Neutrophil (primary cell): Measurements from ENCODE around the gene ERBB2.

ENCODE experiments used
- H3K27ac ChIP-seq: fragments of 200-600 bp; sonication (generic); 2 replicates; pipeline ENCODE4 v1.5.1; 2016; ENCODE audit warnings: mild to moderate bottlenecking, moderate library complexity
- H3K27me3 ChIP-seq: fragments of 200-600 bp; sonication (generic); 2 replicates; pipeline ENCODE4 v1.6.0; 2016; ENCODE audit warnings: mild to moderate bottlenecking
- H3K36me3 ChIP-seq: fragments of 200-600 bp; sonication (generic); 2 replicates; pipeline ENCODE4 v1.5.1; 2017
- H3K4me1 ChIP-seq, 2 experiments: fragments of 200-600 bp in 1 of 2; sonication (generic) in 1 of 2; 1 replicate in 1 of 2; 2 replicates in 1 of 2; pipeline versions ENCODE4 v1.5.1 to v1.6.1; 2013 to 2016; ENCODE audit warnings: low read depth in 1 of 2, low read length in 1 of 2, mild to moderate bottlenecking in 1 of 2, moderate library complexity in 1 of 2; ENCODE audit not compliant: control insufficient read depth in 1 of 2, insufficient read depth in 1 of 2
- H3K4me3 ChIP-seq, 2 experiments: fragments of 200-600 bp in 1 of 2; sonication (generic) in 1 of 2; 1 replicate in 1 of 2; 2 replicates in 1 of 2; pipeline ENCODE4 v1.5.1; 2013 to 2016; ENCODE audit warnings: low read depth in 1 of 2, low read length in 1 of 2, mild to moderate bottlenecking in 1 of 2, moderate library complexity in 1 of 2
- H3K9me3 ChIP-seq: fragments of 200-600 bp; sonication (generic); 2 replicates; pipeline ENCODE4 v1.5.1; 2016
- TF ChIP-seq, protein P1 (sequence below): fragments of 200-600 bp; sonication (generic); IDR thresholded peaks from 2 replicates; pipeline ENCODE4 v1.5.1; 2016; ENCODE audit warnings: antibody characterized with exemption

ERBB2 gene

DNA sequence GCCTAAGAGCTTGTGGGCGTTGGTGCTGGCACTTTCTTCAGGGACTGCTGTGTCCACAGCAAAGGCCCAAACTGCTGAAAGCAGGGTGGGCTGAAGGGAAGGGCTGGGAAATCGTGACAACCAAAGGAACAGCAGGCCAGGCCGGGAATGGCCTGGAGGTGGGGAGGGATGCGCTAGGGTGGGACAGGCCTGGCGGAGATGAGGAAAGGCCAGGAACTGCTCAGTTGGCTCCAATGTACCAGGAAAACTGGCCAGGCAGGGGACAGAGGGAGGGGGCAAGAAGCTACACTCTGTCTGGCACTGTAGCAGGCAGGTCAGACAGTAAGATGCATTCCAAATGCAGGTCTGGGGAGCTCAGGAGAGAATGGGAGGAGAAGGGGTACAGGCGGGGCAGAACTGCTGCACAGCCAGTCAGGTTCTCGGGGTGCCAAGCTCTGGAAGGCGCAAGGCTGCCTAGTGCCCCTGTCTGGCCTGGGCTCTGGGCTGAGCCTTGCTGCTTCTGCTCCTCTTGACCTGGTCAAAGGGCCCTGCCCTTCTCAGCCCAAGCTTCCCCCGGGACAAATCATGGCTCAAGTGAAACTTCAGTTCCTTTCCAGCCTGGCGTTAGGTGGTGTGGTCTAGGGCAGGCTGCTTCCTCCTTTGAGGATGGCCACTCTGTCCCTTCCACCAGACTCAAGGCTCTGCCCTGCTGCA lies 24.3 kb upstream of the ERBB2 start:
- H3K27ac ChIP-seq, result no peak overlapping the region
- no peaks in the 10 kb centered on the region for H3K36me3 ChIP-seq
- H3K4me3 ChIP-seq, result no peak overlapping the region
- TF ChIP-seq, protein P1, sequence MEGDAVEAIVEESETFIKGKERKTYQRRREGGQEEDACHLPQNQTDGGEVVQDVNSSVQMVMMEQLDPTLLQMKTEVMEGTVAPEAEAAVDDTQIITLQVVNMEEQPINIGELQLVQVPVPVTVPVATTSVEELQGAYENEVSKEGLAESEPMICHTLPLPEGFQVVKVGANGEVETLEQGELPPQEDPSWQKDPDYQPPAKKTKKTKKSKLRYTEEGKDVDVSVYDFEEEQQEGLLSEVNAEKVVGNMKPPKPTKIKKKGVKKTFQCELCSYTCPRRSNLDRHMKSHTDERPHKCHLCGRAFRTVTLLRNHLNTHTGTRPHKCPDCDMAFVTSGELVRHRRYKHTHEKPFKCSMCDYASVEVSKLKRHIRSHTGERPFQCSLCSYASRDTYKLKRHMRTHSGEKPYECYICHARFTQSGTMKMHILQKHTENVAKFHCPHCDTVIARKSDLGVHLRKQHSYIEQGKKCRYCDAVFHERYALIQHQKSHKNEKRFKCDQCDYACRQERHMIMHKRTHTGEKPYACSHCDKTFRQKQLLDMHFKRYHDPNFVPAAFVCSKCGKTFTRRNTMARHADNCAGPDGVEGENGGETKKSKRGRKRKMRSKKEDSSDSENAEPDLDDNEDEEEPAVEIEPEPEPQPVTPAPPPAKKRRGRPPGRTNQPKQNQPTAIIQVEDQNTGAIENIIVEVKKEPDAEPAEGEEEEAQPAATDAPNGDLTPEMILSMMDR, result no peak
- peaks cover 28% of the 10 kb centered on the region for H3K27me3 ChIP-seq
- H3K9me3 ChIP-seq, result no peaks in the 10 kb centered on the region
- H3K4me1 ChIP-seq, result no peaks in the 10 kb centered on the region

DNA sequence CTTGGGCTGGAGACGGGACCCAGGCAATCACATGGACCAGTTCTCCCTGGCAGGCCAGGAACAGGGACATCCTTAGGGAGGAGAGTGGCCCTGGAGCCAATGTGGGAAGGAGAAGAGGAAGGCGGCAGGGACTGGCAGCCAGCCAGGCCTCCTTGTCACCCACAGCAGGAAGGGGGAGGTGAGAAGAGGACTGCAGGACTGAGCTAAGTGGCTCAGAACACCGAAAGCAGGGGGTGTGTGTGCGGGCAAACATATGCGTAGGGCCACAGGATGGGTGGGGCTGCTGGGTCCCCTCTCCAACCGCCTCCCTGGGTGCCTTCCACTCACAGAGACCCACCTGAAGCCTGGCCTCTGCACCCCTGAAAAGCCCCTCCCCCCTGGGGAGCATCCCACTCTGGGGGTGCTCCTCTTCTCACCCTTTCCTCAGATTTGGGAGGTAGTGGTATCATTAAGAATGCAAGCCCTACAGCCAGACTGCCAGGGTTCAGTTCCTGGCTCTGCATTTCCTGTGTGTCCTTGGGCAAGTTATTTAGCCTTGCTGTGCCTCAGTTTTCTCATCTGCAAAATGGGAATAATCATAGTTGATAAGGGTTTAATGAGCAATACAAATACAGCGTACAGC lies 23.6 kb upstream of the ERBB2 start:
- H3K4me3 ChIP-seq, result no peak overlapping the region
- peaks cover 20% of the 10 kb centered on the region for H3K27me3 ChIP-seq
- no peaks in the 10 kb centered on the region for H3K36me3 ChIP-seq
- TF ChIP-seq, protein P1, result no peak
- H3K9me3 ChIP-seq, result no peaks in the 10 kb centered on the region
- no peaks in the 10 kb centered on the region for H3K4me1 ChIP-seq
- no peak overlapping the region for H3K27ac ChIP-seq

DNA sequence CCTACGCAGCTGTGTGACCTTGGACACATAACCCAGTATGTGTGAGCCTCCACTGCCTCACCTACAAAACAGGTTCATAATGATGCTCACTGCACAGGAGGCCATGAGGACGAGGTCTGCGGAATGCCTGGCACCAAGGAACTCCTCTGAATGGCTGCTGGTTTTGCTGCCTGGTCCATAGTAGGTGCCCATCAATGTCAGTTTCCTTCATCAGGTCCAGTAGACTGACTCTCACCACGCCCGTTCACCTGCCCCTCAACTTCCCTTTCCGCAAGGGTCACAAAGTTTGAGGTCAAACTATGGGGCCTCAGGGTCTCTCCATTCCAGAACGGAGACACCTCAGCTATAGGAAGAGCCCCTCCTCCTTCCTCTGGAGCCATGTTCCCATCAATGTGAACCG lies 22.8 kb upstream of the ERBB2 start:
- Histone ChIP-seq H3K9me3 (no peaks in the 10 kb centered on the region), H3K27me3 (peaks cover 12% of the 10 kb centered on the region), H3K4me3 (no peak overlapping the region), H3K36me3 (no peaks in the 10 kb centered on the region), H3K27ac (no peak overlapping the region), H3K4me1 (no peaks in the 10 kb centered on the region)
- TF ChIP-seq, protein P1, result no peak

DNA sequence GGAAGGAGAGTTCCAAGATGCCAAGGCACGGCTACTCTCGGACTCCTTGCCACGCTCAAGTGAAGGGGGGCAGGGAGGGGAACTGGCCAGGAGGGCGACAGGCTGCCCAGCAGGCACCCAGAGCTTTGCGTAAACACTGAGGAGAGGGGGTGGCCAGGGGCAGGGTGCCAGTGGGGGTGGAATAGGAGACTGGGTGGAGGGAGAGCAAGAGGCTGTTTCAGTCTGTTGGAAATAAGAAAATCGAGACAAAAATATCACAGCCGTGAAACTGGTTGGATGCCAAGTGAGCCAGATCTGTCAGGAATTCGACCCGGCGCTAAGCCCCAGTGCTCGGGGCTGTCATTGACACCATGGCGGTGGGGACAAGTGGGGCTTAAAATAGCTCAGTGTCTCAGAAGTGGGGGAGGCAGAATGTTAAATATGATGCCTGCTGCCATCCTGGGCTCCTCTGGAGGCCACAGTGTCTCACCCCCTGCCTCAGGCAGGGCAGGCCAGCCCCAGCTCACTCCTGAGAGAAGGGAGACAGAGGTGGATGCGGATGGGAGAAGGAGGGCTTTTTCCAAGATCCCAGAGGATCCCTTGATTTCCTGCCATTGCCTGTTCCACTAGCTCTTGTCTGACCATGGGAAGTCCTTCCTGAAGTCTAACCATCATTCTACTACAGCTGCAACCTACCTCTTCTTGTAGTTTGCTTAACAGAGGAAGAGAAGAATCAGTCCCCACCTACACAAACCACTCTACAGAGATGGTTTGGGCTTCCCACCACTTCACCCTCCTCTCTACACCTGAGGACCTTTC lies 22.1 kb upstream of the ERBB2 start:
- Histone ChIP-seq H3K4me1 (no peaks in the 10 kb centered on the region), H3K4me3 (no peak overlapping the region), H3K27ac (no peak overlapping the region), H3K9me3 (no peaks in the 10 kb centered on the region), H3K36me3 (no peaks in the 10 kb centered on the region), H3K27me3 (peaks cover 6% of the 10 kb centered on the region)
- TF ChIP-seq, protein P1, result no peak

DNA sequence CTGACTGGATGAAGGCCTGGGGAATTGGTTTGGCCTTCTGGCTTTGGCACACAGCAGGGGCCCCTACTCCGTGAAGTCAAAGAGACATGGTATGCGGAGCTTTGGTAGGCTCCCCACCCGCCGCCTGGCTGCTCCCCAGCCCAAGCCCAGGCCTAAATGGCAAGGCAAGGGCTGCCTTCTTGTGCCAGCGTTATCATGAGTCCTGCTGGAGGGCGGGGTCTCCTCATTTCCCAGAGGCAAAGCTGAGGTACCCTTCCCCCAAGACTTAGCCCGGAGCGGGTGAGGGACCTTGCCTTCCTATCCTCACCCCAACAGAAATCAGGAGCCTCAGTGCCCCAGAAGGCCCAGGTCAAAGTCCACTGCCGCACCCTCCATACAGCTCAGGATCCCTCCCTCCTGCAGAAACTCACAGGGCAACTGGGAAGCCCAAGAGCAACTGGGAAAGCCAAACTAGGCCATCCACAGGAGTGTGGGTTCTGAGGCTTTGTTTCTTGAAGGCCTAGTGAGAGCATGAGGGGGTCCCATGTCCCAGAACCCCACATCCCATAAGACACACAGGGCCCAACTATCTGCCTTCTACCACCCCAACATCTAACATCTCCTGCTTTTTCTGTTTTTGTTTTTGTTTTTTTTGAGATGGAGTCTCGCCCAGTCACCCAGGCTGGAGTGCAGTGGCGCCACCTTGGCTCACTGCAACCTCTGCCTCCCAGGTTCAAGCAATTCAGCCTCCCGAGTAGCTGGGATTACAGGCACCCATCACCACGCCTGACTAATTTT lies 21.3 kb upstream of the ERBB2 start:
- H3K9me3 ChIP-seq, result no peaks in the 10 kb centered on the region
- no peak overlapping the region for H3K4me3 ChIP-seq
- no peak overlapping the region for H3K27ac ChIP-seq
- TF ChIP-seq, protein P1, result no peak
- H3K36me3 ChIP-seq, result no peaks in the 10 kb centered on the region
- H3K27me3 ChIP-seq, result no peaks in the 10 kb centered on the region
- H3K4me1 ChIP-seq, result no peaks in the 10 kb centered on the region
